GM18909 (cell line): Measurements from ENCODE around the gene CHST10.
"Not testable (repeated sequence)": the region's sequence is repeated elsewhere in the genome, so short reads cannot be mapped to it uniquely, and the experiment has no call there.

Experiments
- ATAC-seq: cut with Tn5 transposase; IDR thresholded peaks from one replicate; pipeline ENCODE4 v1.9.1; 2021; ENCODE audit warnings: mild to moderate bottlenecking; ENCODE audit not compliant: unreplicated experiment, poor library complexity

The CHST10 gene

GRCh38 chr2:100344433-100344832 lies 73.0 kb downstream of the CHST10 start:
- no peak for ATAC-seq

GRCh38 chr2:100342466-100342865 lies 75.0 kb downstream of the CHST10 start:
- ATAC-seq: not testable (repeated sequence)
